Fibroblast of villous mesenchyme (primary cell): ENCODE measurements around the gene CCNJ. TPM values are rescaled to one million over a fixed set of nuclear protein-coding genes. Genes with fewer than 3 reads are reported as not detected.
A peak's percentile ranks its signal among the peaks of the same experiment; 100 is the strongest.
"Not testable (repeated sequence)": the region's sequence is repeated elsewhere in the genome, so short reads cannot be mapped to it uniquely, and the experiment has no call there.

Experiments
- DNase-seq: peaks from one replicate; pipeline ENCODE4 v3.0.0-alpha.2; 2010; ENCODE audit warnings: low read depth
- H3K4me3 ChIP-seq: 2 replicates; pipeline ENCODE4 v1.5.1; 2011; ENCODE audit warnings: low read depth, mild to moderate bottlenecking, low read length
- total RNA-seq: library from RNA; depleted of rRNA; stranded (reverse); fragments of >200 nt; gene quantifications from 2 replicates; pipeline ENCODE4 v1.2.3, GENCODE V29; 2012
- TF ChIP-seq, protein P1 (sequence below): IDR thresholded peaks from 2 replicates; pipeline ENCODE4 v1.5.1; 2012; ENCODE audit warnings: low read depth, mild to moderate bottlenecking, low read length; ENCODE audit not compliant: insufficient read depth

Gene CCNJ, protein sequence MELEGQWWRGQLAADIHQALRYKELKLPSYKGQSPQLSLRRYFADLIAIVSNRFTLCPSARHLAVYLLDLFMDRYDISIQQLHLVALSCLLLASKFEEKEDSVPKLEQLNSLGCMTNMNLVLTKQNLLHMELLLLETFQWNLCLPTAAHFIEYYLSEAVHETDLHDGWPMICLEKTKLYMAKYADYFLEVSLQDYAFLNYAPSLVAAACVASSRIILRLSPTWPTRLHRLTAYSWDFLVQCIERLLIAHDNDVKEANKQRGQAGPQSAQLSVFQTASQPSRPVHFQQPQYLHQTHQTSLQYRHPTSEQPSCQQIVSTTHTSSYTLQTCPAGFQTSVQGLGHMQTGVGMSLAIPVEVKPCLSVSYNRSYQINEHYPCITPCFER
- 5.8 and 7.8 TPM in 2 replicates for total RNA-seq

GRCh38 chr10:96043033-96043892, at the start of gene CCNJ:
TSS of gene CCNJ (plus strand) at chr10:96043583. CDS start at chr10:96044394, 811 bp downstream.
- peak within 1 kb of the TSS; percentile 70 for H3K4me3 ChIP-seq
- DNase-seq, result peak; percentile 90
- TF ChIP-seq, protein P1, sequence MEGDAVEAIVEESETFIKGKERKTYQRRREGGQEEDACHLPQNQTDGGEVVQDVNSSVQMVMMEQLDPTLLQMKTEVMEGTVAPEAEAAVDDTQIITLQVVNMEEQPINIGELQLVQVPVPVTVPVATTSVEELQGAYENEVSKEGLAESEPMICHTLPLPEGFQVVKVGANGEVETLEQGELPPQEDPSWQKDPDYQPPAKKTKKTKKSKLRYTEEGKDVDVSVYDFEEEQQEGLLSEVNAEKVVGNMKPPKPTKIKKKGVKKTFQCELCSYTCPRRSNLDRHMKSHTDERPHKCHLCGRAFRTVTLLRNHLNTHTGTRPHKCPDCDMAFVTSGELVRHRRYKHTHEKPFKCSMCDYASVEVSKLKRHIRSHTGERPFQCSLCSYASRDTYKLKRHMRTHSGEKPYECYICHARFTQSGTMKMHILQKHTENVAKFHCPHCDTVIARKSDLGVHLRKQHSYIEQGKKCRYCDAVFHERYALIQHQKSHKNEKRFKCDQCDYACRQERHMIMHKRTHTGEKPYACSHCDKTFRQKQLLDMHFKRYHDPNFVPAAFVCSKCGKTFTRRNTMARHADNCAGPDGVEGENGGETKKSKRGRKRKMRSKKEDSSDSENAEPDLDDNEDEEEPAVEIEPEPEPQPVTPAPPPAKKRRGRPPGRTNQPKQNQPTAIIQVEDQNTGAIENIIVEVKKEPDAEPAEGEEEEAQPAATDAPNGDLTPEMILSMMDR, result no peak

- H3K4me3 ChIP-seq, DNase-seq: not testable (repeated sequence)
These were observed 49.0 kb upstream of the CCNJ start for GRCh38 chr10:95994376-95994775.

DNA sequence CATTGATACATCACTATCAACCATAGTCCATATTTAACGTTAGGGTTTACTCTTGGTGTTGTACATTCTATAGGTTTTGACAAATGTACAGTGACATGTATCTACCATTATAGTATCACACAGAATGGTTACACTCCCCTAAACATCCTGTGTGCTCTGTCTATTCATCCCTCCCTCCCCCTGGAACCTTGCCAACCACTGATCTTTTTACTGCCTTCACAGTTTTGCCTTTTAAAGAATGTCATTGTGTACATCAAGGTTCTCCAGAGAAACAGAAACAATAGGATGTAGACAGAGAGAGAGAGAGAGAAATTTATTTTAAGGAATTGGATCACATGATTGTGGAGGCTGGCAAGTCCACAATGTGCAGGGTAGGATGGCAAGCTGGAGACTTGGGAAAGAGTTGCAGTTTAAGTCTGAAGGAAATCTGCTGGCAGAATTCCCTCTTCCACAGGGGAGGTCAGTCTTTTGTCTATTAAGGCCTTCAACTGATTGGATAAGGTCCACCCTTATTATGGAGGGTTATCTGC, 45.1 kb upstream of the CCNJ start:
- TF ChIP-seq, protein P1, result no peak
- DNase-seq, result no peak
- no peak overlapping the region for H3K4me3 ChIP-seq

DNA sequence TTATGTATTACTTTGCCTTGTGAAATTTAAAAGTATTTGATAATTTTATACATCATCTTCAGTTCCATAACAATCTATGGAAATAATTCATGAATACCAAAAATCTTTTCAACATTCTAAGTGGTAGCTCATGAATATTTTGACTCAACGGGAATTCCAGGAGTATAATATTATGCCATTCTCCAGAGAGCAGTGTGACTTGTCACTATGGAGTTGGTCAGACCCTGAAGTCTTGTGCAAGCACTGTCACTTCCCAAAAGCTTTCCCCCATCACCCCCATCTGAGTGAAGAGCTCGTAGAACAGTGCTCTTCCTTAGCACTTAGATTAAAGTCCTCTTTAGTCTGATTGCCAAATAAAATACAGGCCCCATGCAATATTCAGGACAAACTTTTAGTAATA, 29.4 kb upstream of the CCNJ start:
- H3K4me3 ChIP-seq, result no peak overlapping the region
- TF ChIP-seq, protein P1, result no peak
- no peak for DNase-seq

DNA sequence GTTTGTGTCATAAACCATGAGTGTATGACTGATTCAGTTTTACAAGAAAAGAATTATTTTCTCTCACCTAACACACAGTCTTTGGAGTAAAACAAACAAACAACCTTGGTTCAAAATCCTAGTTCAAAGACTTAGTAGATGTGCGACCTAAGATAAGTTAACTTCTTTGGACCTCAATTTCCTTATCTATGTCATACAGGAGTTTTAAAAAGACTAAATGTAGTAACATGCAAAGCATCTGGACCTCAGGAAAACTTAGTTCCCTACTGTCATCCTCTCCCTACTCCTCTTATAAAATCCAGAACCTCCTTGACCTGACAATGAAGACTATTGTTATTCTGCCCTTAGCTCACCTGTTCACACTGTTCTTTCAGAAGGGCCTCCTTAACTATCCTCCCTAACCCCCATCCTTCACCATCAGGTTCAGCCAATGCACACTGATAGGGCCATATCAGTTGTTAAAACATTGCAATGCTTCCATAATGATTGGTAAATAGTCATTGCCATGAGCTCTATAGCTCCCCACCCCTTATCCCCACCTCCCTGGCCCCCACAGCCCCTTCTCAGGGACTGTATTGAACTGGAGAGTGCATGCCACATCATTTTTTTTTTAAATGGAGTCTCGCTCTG, 28.8 kb upstream of the CCNJ start:
- TF ChIP-seq, protein P1, result no peak
- no peak overlapping the region for H3K4me3 ChIP-seq
- DNase-seq, result no peak

GRCh38 chr10:96017191-96017687, 26.1 kb upstream of the CCNJ start:
- peak; percentile 90 for DNase-seq
- TF ChIP-seq, protein P1, result peak; percentile 77
- no peak overlapping the region for H3K4me3 ChIP-seq

DNA sequence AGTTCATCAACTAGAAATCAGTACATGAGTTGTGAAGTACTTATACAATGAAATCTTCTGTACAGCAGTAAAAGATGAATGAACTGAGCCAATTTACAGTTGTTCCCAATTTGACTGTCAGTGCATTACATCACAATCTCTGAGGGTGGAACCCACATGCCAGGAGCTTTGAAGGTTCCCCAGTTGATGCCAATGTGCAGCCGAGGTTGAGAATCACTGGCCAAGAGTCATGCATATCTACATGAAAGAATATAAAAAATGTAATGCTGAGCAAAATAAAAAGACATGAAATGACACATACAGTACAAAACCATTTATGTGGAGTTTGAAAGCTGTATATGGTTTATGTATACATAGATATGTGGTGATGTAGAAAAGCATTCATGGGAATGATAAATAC, 22.1 kb upstream of the CCNJ start:
- no peak for DNase-seq
- H3K4me3 ChIP-seq, result no peak overlapping the region
- TF ChIP-seq, protein P1, result no peak
